Prostate gland (tissue), 2 donors: ENCODE data around the gene ARFRP1. TPM values are rescaled to one million over a fixed set of nuclear protein-coding genes. Genes with fewer than 3 reads are reported as not detected.

Source experiments
- DNase-seq: peaks from one replicate; pipeline ENCODE4 v3.0.0-alpha.2; 2019; ENCODE audit warnings: low spot score
- H3K27ac ChIP-seq, 2 donors: fragments of 200-600 bp; sonication (generic); 2 replicates each; pipeline ENCODE4 v1.5.1; 2017 to 2019
- H3K27me3 ChIP-seq: fragments of 200-600 bp; sonication (generic); replicated peaks from 2 replicates; pipeline ENCODE4 v1.5.1; 2019; ENCODE audit not compliant: insufficient read depth
- H3K36me3 ChIP-seq, 2 donors: fragments of 200-600 bp; sonication (generic); 1 replicate in 1 of 2; 2 replicates in 1 of 2; pipeline versions ENCODE4 v1.5.1 to v1.8.1; 2017 to 2019
- H3K4me1 ChIP-seq: fragments of 200-600 bp; sonication (generic); replicated peaks from 2 replicates; pipeline ENCODE4 v1.5.1; 2019
- H3K4me3 ChIP-seq, 2 donors: fragments of 200-600 bp; sonication (generic); 2 replicates each; pipeline ENCODE4 v1.5.1; 2017 to 2019
- H3K9me3 ChIP-seq: fragments of 200-600 bp; sonication (generic); 2 replicates; pipeline ENCODE4 v1.5.1; 2017
- POLR2A ChIP-seq: fragments of 450-650 bp; IDR thresholded peaks from one replicate; pipeline ENCODE4 v1.6.1; 2016; ENCODE audit warnings: antibody characterized with exemption, mild to moderate bottlenecking
- POLR2AphosphoS5 ChIP-seq: sonication (generic); formaldehyde crosslinking; IDR thresholded peaks from one replicate; pipeline ENCODE4 v1.6.1; 2017; ENCODE audit warnings: antibody characterized with exemption
- WGBS: methylation state at CpG from one replicate; pipeline ENCODE4 v1.1.5; 2018; 5-methylcytosine and 5-hydroxymethylcytosine counted together
- intact Hi-C: fragments of 100-400 bp; cut with DNase I; formaldehyde crosslinking; loops from one replicate; pipeline ENCODE4 v1.14.2; 2022
- total RNA-seq, 2 donors: library from RNA; depleted of rRNA; stranded (reverse); fragments of >200 nt; gene quantifications; one replicate each; pipeline ENCODE4 v1.1.0, GENCODE V29; 2016
- TF ChIP-seq, protein P1 (sequence below), 4 experiments: fragments of 200-600 bp in 2 of 4; fragments of 450-650 bp in 2 of 4; sonication (generic) in 2 of 4; IDR thresholded peaks; 1 replicate in 3 of 4; 2 replicates in 1 of 4; pipeline ENCODE4 v1.5.1; 2016 to 2019; ENCODE audit warnings: antibody characterized with exemption in 4 of 4, mild to moderate bottlenecking in 2 of 4, moderate library complexity in 2 of 4

Gene ARFRP1
- total RNA-seq, 2 donors from 2014 or later, result 36.8 to 50.8 TPM

DNA sequence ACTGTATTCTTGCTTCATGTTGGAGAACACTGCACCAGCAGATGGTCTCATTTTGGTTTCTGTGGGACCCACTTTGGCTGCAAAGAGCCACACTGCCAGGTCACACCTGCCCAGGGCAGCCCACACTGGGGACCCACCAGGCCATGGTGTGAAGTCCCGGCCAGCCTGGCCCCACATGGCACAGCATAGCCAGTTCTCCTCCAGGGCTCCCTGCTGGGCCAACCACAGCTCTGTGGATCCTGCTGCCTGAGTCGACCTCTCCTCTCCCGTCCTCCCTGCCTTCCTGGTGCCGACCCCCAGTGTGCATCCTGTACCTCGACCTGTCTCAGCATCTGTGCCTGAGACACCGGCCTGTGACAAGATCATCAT, 3.0 kb downstream of the ARFRP1 start:
- 87% methylated on average over 6 of the region's 6 CpGs for WGBS
- intact Hi-C loops, result loop anchor here (5.0 kb wide), 1 partner anchor 47 kb away; the partner anchor contains the start of gene RTEL1
- peaks cover 0 to 23% of the 10 kb centered on the region in 2 donors for H3K36me3 ChIP-seq
- H3K4me1 ChIP-seq, result peaks cover 17% of the 10 kb centered on the region
- H3K9me3 ChIP-seq, result no peaks in the 10 kb centered on the region
- DNase-seq, result no peak
- H3K4me3 ChIP-seq, result no peak overlapping the region
- H3K27me3 ChIP-seq, result no peaks in the 10 kb centered on the region
- H3K27ac ChIP-seq, result no peak overlapping the region
- no peak for TF ChIP-seq POLR2AphosphoS5

DNA sequence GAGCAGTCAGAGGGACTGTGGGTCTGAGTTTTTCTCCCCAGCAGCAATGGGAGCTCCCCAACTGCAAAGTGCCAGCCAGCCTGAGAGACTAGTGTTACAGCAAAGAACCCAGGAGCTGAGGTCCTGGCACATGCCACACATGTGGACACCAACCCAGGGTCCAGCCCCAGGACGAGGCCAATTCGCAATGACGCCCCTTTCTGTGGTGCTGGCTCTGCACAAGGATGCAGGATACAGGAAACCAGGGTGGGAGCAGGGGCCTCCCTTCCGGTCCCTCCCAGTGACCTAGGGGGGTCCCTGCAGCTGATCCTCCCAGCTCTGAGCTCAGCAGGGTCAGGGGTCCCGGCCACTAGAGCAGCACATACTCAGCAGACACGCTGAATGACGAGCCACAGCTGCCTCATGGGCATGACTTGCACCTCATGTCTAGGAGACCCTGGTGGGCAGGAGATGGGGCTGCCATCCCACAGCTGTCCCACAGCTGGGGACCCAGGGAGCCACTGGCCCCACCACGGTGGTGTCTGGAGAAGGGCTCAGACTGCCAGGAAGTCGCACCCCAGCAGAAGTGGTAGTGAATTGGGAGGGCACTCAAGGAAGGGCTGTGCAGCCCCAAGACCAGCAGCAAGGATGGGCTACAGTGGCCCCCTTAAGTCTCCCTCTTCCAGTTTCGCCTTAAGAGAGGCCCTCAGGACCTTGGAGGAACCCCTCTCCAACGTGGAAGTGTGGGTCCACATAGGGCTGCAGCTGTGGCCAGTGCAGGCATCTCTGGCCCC, 3.6 kb downstream of the ARFRP1 start:
- no peak for DNase-seq
- intact Hi-C loops, result no loop called here
- Histone ChIP-seq H3K27me3 (no peaks in the 10 kb centered on the region), H3K27ac (no peak overlapping the region), H3K4me1 (peaks cover 17% of the 10 kb centered on the region), H3K9me3 (no peaks in the 10 kb centered on the region), H3K4me3 (no peak overlapping the region), H3K36me3 (peaks cover 0 to 23% of the 10 kb centered on the region in 2 donors)
- TF ChIP-seq, protein P1, sequence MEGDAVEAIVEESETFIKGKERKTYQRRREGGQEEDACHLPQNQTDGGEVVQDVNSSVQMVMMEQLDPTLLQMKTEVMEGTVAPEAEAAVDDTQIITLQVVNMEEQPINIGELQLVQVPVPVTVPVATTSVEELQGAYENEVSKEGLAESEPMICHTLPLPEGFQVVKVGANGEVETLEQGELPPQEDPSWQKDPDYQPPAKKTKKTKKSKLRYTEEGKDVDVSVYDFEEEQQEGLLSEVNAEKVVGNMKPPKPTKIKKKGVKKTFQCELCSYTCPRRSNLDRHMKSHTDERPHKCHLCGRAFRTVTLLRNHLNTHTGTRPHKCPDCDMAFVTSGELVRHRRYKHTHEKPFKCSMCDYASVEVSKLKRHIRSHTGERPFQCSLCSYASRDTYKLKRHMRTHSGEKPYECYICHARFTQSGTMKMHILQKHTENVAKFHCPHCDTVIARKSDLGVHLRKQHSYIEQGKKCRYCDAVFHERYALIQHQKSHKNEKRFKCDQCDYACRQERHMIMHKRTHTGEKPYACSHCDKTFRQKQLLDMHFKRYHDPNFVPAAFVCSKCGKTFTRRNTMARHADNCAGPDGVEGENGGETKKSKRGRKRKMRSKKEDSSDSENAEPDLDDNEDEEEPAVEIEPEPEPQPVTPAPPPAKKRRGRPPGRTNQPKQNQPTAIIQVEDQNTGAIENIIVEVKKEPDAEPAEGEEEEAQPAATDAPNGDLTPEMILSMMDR (IDR thresholded peaks at IDR 0.05), result no peak
- TF ChIP-seq POLR2AphosphoS5, result no peak
- TF ChIP-seq POLR2A, result no peak
- WGBS, result 87% methylated on average over 11 of the region's 11 CpGs

DNA sequence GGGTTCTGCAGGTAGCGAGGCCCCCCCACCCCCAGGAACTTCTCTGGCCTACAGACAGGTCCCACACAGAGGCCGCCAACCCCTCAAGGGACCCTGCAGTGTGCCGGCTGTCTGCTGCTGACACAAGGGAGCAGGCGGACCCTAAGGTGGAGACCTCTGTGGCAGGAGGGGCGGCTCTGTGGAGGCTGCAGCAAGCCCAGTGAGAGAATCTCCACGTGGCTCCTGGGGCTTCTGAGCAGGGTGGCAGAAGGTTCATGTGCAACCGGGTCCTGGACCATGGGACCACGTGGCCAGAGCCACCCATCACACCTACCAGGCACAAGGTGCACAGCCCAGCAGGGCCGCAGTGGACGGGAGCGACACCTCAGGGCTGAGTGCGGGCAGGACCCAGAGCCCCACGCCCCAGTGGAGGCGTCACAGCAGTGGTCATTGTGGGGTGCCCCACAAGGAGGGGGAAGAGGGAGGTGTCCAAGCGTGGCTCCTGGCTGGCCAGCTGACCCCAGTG, 4.3 kb downstream of the ARFRP1 start:
- peaks cover 10% of the 10 kb centered on the region for H3K4me1 ChIP-seq
- H3K4me3 ChIP-seq, result no peak overlapping the region
- TF ChIP-seq, protein P1 (IDR thresholded peaks at IDR 0.05), result no peak
- TF ChIP-seq POLR2AphosphoS5 (no peak), POLR2A (no peak)
- peaks cover 0 to 23% of the 10 kb centered on the region in 2 donors for H3K36me3 ChIP-seq
- H3K27me3 ChIP-seq, result no peaks in the 10 kb centered on the region
- intact Hi-C loops, result no loop called here
- H3K27ac ChIP-seq, result no peak overlapping the region
- no peaks in the 10 kb centered on the region for H3K9me3 ChIP-seq
- WGBS, result 89% methylated on average over 14 of the region's 15 CpGs
- no peak for DNase-seq

DNA sequence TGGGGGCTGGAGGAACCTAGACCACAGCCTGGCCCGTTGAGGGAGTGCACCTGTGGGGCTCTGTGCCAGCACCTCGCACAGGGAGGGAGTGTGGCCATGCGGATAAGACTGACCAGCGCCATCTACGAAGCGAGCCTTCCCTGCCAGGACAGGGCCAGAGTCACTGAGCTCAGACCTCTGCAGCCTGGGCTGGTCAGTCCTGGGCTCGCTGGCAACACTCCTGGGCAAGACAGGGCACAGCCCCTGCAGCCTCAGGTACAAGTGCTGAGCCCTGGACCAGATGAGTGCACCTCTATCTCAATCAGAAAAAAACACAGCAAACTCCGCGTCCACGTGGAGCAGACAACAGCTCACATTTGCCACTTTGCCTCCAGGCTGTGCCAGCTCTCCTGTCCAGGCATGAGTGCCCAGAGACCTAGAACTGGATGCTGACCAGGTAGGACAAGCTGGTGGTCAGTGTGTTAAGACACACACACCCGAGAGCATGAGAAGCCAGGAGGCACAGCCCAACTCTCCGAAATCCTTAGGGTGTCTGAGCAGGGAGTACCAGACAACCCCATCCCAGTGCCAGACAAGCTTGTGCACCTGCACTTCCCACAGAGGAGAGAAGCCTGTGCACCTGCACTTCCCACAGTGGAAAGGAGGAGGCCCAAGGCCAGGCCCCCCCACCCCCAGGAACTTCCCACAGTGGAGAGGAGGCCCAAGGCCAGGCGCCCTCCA, 4.9 kb downstream of the ARFRP1 start:
- Histone ChIP-seq H3K9me3 (no peaks in the 10 kb centered on the region), H3K36me3 (peaks cover 0 to 23% of the 10 kb centered on the region in 2 donors), H3K4me1 (peaks cover 8% of the 10 kb centered on the region), H3K4me3 (no peak overlapping the region), H3K27me3 (no peaks in the 10 kb centered on the region), H3K27ac (no peak overlapping the region)
- 77% methylated on average over 12 of the region's 13 CpGs for WGBS
- DNase-seq, result no peak
- TF ChIP-seq, protein P1 (IDR thresholded peaks at IDR 0.05), result no peak
- TF ChIP-seq POLR2AphosphoS5 (no peak), POLR2A (no peak)
- intact Hi-C loops, result no loop called here

DNA sequence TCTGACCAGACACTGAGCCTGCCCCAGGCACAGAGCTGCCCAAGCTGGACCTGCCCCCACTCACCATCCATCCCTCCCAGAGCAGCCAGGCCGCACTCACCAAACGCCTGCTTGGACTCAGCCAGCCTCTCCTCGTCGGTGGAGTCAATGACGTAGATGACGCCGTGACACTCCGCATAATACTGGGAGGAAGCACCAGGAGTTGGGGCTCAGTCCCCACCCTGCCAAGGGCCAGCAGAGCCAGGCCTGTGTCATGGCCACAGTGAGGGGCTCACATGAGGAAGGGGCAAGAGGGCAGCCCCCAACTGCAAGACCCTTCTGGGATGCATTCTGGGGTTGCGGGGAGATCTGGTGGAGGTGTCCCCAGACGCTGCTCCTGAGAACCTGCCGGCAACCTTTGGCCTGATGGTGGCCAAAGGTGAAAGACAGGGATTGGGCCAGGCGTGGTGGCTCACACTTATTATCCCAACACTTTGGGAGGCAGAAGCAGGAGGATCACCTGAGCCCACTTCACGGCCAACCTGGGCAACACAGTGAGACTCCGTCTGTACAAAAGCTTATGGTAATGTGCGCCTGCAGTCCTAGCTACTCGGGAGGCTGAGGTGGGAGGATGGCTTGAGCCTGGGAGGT, 5.6 kb downstream of the ARFRP1 start:
- WGBS, result 88% methylated on average over 16 of the region's 16 CpGs
- Histone ChIP-seq H3K9me3 (no peaks in the 10 kb centered on the region), H3K27me3 (no peaks in the 10 kb centered on the region), H3K27ac (no peak overlapping the region), H3K4me3 (no peak overlapping the region), H3K4me1 (peaks cover 10% of the 10 kb centered on the region), H3K36me3 (peaks cover 0 to 23% of the 10 kb centered on the region in 2 donors)
- intact Hi-C loops, result no loop called here
- no peak for TF ChIP-seq POLR2AphosphoS5
- TF ChIP-seq, protein P1 (IDR thresholded peaks at IDR 0.05), result no peak
- DNase-seq, result no peak
